MCF 10A (cell line): ENCODE data around the gene RAB11FIP5. TPM values are rescaled to one million over a fixed set of nuclear protein-coding genes. Genes with fewer than 3 reads are reported as not detected.

Experiments
- BruUV-seq: library from RNA; stranded (reverse); fragments of 400-500 nt; replicated peaks from 2 replicates; lab custom pipeline; 2021; lab: Mats Ljungman, UMichigan
- CTCF ChIA-PET: fragments of 300-600 bp; sonication (Branson Sonifier 250); formaldehyde crosslinking; extraction: SDS; loops from one replicate; lab custom pipeline; 2021; ENCODE audit warnings: antibody characterized with exemption, inconsistent platforms; lab: Yijun Ruan, JAX
- POLR2A ChIA-PET: fragments of 300-600, 350-650 bp; sonication (Branson Sonifier 250); formaldehyde crosslinking; extraction: SDS; loops from one replicate; lab custom pipeline; 2020; ENCODE audit warnings: antibody characterized with exemption, inconsistent platforms; lab: Yijun Ruan, JAX
- DNase-seq: peaks from one replicate; pipeline ENCODE4 v3.0.0-alpha.2; 2018; ENCODE audit not compliant: unreplicated experiment
- H3K27ac Mint-ChIP-seq: one replicate; pipeline ENCODE4 v1.8.0; 2022; ENCODE audit warnings: mild to moderate bottlenecking, low read depth, mixed read lengths; ENCODE audit not compliant: unreplicated experiment
- H3K27me3 Mint-ChIP-seq: one replicate; pipeline ENCODE4 v1.8.0; 2022; ENCODE audit warnings: mixed read lengths; ENCODE audit not compliant: insufficient read depth, unreplicated experiment
- H3K36me3 Mint-ChIP-seq: one replicate; pipeline ENCODE4 v1.8.0; 2022; ENCODE audit warnings: mild to moderate bottlenecking, moderate library complexity, mixed read lengths; ENCODE audit not compliant: insufficient read depth, unreplicated experiment
- H3K4me1 Mint-ChIP-seq: one replicate; pipeline ENCODE4 v1.8.0; 2022; ENCODE audit warnings: mixed read lengths; ENCODE audit not compliant: insufficient read depth, unreplicated experiment
- H3K4me3 Mint-ChIP-seq: one replicate; pipeline ENCODE4 v1.8.0; 2022; ENCODE audit warnings: mild to moderate bottlenecking, moderate library complexity, mixed read lengths; ENCODE audit not compliant: unreplicated experiment
- H3K9me3 Mint-ChIP-seq: one replicate; pipeline ENCODE4 v1.8.0; 2022; ENCODE audit warnings: mixed read lengths; ENCODE audit not compliant: unreplicated experiment
- CTCF ChIP-seq: fragments of 200-600 bp; IDR thresholded peaks from one replicate; pipeline ENCODE4 v1.8.0; 2022; ENCODE audit warnings: antibody characterized with exemption, mild to moderate bottlenecking; ENCODE audit not compliant: unreplicated experiment
- intact Hi-C: fragments of 100-400 bp; cut with micrococcal nuclease; formaldehyde crosslinking; loops from 2 replicates; pipeline ENCODE4 v1.14.1; 2022
- total RNA-seq: library from RNA; stranded (reverse); gene quantifications from 2 replicates; pipeline ENCODE4 v1.2.3, GENCODE V29; 2022

Gene RAB11FIP5
- total RNA-seq, 1 experiment from 2014 or later: 36.9 TPM

GRCh38 chr2:73088703-73089102 lies 24.0 kb downstream of the RAB11FIP5 start:
- CTCF ChIA-PET: interaction anchor here (0.6 to 6.2 kb wide), 8 partner anchors 24 to 402 kb away, joined by 3 to 92 read pairs (median 5); partner anchors contain the start of gene RAB11FIP5
- BruUV-seq: no TSS peak
- Mint-ChIP-seq H3K27ac (peak overlapping the region; percentile 92), H3K27me3 (no peaks in the 10 kb centered on the region), H3K4me3 (no peak overlapping the region), H3K4me1 (peaks cover 24% of the 10 kb centered on the region), H3K36me3 (peaks cover 47% of the 10 kb centered on the region), H3K9me3 (no peaks in the 10 kb centered on the region)
- POLR2A ChIA-PET: interaction anchor here (2.3 kb wide), 1 partner anchor 23 kb away, joined by 28 read pairs; the partner anchor contains the start of gene RAB11FIP5
- no peak for DNase-seq
- no peak for TF ChIP-seq CTCF
- intact Hi-C loops: loop anchor here (1.0 to 5.0 kb wide), 3 partner anchors 25 to 124 kb away; partner anchors contain the start of gene SMYD5

- Mint-ChIP-seq H3K27me3 (no peaks in the 10 kb centered on the region), H3K4me1 (peaks cover 24% of the 10 kb centered on the region), H3K4me3 (no peak overlapping the region), H3K27ac (peak overlapping the region; percentile 81), H3K36me3 (peaks cover 47% of the 10 kb centered on the region), H3K9me3 (no peaks in the 10 kb centered on the region)
- ChIA-PET POLR2A (interaction anchor here (1.0 to 2.3 kb wide), 2 partner anchors 23 to 24 kb away, joined by 8 to 28 read pairs; partner anchors contain the start of gene RAB11FIP5), CTCF (interaction anchor here (0.9 to 6.2 kb wide), 8 partner anchors 25 to 195 kb away, joined by 3 to 92 read pairs (median 14); partner anchors contain the start of gene RAB11FIP5)
- intact Hi-C loops: loop anchor here (5.0 kb wide), 2 partner anchors 89 to 124 kb away; partner anchors contain the start of gene SMYD5
- no peak for TF ChIP-seq CTCF
- no TSS peak for BruUV-seq
- no peak for DNase-seq
Measured at GRCh38 chr2:73088211-73088610, 24.5 kb downstream of the RAB11FIP5 start.

- peak overlapping the region; percentile 81 for H3K27ac Mint-ChIP-seq
- DNase-seq: no peak
- no peaks in the 10 kb centered on the region for H3K9me3 Mint-ChIP-seq
- POLR2A ChIA-PET: interaction anchor here (1.0 to 1.3 kb wide), 2 partner anchors 16 to 24 kb away, joined by 3 to 8 read pairs; no protein-coding TSS in a partner anchor
- H3K36me3 Mint-ChIP-seq: peaks cover 47% of the 10 kb centered on the region
- no peaks in the 10 kb centered on the region for H3K27me3 Mint-ChIP-seq
- no peak overlapping the region for H3K4me3 Mint-ChIP-seq
- peaks cover 24% of the 10 kb centered on the region for H3K4me1 Mint-ChIP-seq
- TF ChIP-seq CTCF: no peak
- intact Hi-C loops: loop anchor here (5.0 kb wide), 2 partner anchors 90 to 125 kb away; partner anchors contain the start of gene SMYD5
- BruUV-seq: no TSS peak
- CTCF ChIA-PET: interaction anchor here (1.0 to 6.2 kb wide), 7 partner anchors 12 to 95 kb away, joined by 3 to 92 read pairs (median 31); partner anchors contain the start of gene RAB11FIP5
Measured at GRCh38 chr2:73087311-73087710, 25.4 kb downstream of the RAB11FIP5 start.

DNA sequence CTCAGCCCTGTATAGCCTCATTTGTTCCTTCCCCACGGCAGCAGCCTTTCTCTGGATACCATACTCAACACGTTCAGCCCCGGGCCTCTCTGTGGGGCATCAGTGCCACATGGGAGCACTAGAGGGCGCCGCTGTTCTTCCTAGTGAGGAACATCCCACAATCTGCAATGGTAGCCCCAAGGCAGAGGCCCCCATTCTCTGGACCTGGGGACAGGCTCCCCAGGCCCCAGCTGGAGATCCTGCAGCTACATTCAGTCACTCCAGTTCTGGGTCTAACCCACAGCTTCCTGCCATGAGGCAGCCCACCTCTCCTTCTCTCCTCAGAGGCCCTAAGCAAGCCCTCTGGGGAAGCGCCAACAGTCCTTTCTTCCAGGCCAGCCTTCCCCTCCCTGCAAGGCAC lies 27.1 kb downstream of the RAB11FIP5 start:
- Mint-ChIP-seq H3K27ac (no peak overlapping the region), H3K4me3 (no peak overlapping the region), H3K27me3 (no peaks in the 10 kb centered on the region), H3K4me1 (peaks cover 22% of the 10 kb centered on the region), H3K9me3 (no peaks in the 10 kb centered on the region), H3K36me3 (peaks cover 47% of the 10 kb centered on the region)
- peak; percentile 72 for DNase-seq
- POLR2A ChIA-PET: interaction anchor here (1.0 kb wide), 1 partner anchor 28 kb away, joined by 3 read pairs; no protein-coding TSS in a partner anchor
- CTCF ChIA-PET: interaction anchor here (0.5 to 6.2 kb wide), 43 partner anchors 10 to 1093 kb away, joined by 3 to 92 read pairs (median 5); partner anchors contain the start of genes RAB11FIP5 and SPR
- no TSS peak for BruUV-seq
- TF ChIP-seq CTCF: peak; percentile 89
- intact Hi-C loops: loop anchor here (1.0 to 5.0 kb wide), 4 partner anchors 71 to 127 kb away; partner anchors contain the start of gene SMYD5
